ENCODE results near the gene CNIH3.

DNA sequence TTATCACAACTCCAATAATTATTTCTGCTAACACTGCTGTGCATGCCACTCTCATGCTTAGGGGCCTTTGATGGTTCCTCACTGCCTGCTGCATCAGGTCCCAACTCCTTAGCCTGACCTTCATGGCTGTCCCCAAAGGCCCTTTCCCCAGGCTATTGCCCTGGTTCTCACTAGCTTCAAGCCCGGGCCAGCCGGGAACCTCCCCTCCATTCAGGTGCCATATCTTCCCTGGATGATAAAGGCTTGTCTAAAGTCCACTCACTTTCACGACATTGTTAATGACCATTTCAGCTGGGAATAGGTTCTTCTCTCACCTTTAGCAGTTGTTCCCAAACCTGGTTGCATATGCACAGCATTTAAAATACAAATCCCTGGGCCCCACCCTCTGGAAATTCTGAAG is 95.8 kb downstream of the CNIH3 start:
- TF ChIP-seq, protein P1, sequence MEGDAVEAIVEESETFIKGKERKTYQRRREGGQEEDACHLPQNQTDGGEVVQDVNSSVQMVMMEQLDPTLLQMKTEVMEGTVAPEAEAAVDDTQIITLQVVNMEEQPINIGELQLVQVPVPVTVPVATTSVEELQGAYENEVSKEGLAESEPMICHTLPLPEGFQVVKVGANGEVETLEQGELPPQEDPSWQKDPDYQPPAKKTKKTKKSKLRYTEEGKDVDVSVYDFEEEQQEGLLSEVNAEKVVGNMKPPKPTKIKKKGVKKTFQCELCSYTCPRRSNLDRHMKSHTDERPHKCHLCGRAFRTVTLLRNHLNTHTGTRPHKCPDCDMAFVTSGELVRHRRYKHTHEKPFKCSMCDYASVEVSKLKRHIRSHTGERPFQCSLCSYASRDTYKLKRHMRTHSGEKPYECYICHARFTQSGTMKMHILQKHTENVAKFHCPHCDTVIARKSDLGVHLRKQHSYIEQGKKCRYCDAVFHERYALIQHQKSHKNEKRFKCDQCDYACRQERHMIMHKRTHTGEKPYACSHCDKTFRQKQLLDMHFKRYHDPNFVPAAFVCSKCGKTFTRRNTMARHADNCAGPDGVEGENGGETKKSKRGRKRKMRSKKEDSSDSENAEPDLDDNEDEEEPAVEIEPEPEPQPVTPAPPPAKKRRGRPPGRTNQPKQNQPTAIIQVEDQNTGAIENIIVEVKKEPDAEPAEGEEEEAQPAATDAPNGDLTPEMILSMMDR (IDR thresholded peaks at IDR 0.05; ENCODE audit: insufficient read depth, low read length, poor library complexity, severe bottlenecking) = no peak
- TF ChIP-seq EZH2phosphoT487 (conservative IDR thresholded peaks at IDR 0.05; ENCODE audit: low read length) = no peak
